WERI-Rb-1 (cell line): ENCODE data around the gene HDC.

Source experiments
- DNase-seq: peaks from one replicate; pipeline ENCODE4 v3.0.0-alpha.2; 2020
- H3K27ac ChIP-seq: fragments of 250-450 bp; sonication (Bioruptor Pico); 2 replicates; pipeline ENCODE4 v1.5.1; 2020; ENCODE audit warnings: mild to moderate bottlenecking, moderate library complexity
- H3K27me3 ChIP-seq: fragments of 250-450 bp; sonication (Bioruptor Pico); 2 replicates; pipeline ENCODE4 v1.5.1; 2021; ENCODE audit warnings: mild to moderate bottlenecking, low read depth, moderate library complexity; ENCODE audit not compliant: insufficient read depth, severe bottlenecking
- H3K36me3 ChIP-seq: fragments of 250-450 bp; sonication (Bioruptor Pico); 2 replicates; pipeline ENCODE4 v1.5.1; 2020; ENCODE audit warnings: mild to moderate bottlenecking, moderate library complexity
- H3K4me3 ChIP-seq: 2 replicates; pipeline ENCODE4 v1.5.1; 2011; ENCODE audit warnings: low read depth, mild to moderate bottlenecking, control low read depth, low read length
- H3K9me3 ChIP-seq: fragments of 250-450 bp; sonication (Bioruptor Pico); 2 replicates; pipeline ENCODE4 v1.5.1; 2021; ENCODE audit warnings: mild to moderate bottlenecking, moderate library complexity; ENCODE audit not compliant: severe bottlenecking
- CTCF ChIP-seq: IDR thresholded peaks from 2 replicates; pipeline ENCODE4 v1.5.1; 2011; ENCODE audit warnings: low read depth, mild to moderate bottlenecking, control low read depth, inconsistent platforms, low read length

The HDC gene

GRCh38 chr15:50252556-50252955 is 13.0 kb downstream of the HDC start:
- H3K4me3 ChIP-seq, result no peak overlapping the region
- H3K27me3 ChIP-seq, result no peaks in the 10 kb centered on the region
- no peaks in the 10 kb centered on the region for H3K36me3 ChIP-seq
- TF ChIP-seq CTCF, result no peak
- no peak overlapping the region for H3K27ac ChIP-seq
- DNase-seq, result no peak
- no peaks in the 10 kb centered on the region for H3K9me3 ChIP-seq

GRCh38 chr15:50251638-50252182 is 13.8 kb downstream of the HDC start:
- no peak for DNase-seq
- Histone ChIP-seq H3K27me3 (no peaks in the 10 kb centered on the region), H3K27ac (peak overlapping the region; percentile 36), H3K4me3 (no peak overlapping the region), H3K9me3 (no peaks in the 10 kb centered on the region), H3K36me3 (no peaks in the 10 kb centered on the region)
- TF ChIP-seq CTCF, result no peak

GRCh38 chr15:50250760-50251394 is 14.6 kb downstream of the HDC start:
- peak; percentile 68 for DNase-seq
- H3K27me3 ChIP-seq, result no peaks in the 10 kb centered on the region
- H3K9me3 ChIP-seq, result no peaks in the 10 kb centered on the region
- no peak overlapping the region for H3K4me3 ChIP-seq
- no peak for TF ChIP-seq CTCF
- H3K36me3 ChIP-seq, result no peaks in the 10 kb centered on the region
- peak overlapping the region; percentile 40 for H3K27ac ChIP-seq

- no peak overlapping the region for H3K4me3 ChIP-seq
- no peak for DNase-seq
- no peak for TF ChIP-seq CTCF
- H3K9me3 ChIP-seq, result no peaks in the 10 kb centered on the region
- H3K36me3 ChIP-seq, result no peaks in the 10 kb centered on the region
- no peaks in the 10 kb centered on the region for H3K27me3 ChIP-seq
- peak overlapping the region; percentile 40 for H3K27ac ChIP-seq
Measured at GRCh38 chr15:50249704-50250103, 15.8 kb downstream of the HDC start.

GRCh38 chr15:50248994-50249582 is 16.4 kb downstream of the HDC start:
- Histone ChIP-seq H3K27ac (no peak overlapping the region), H3K4me3 (no peak overlapping the region), H3K36me3 (no peaks in the 10 kb centered on the region), H3K27me3 (no peaks in the 10 kb centered on the region), H3K9me3 (no peaks in the 10 kb centered on the region)
- no peak for TF ChIP-seq CTCF
- no peak for DNase-seq
